ENCODE results near the gene ATR. TPM values are rescaled to one million over a fixed set of nuclear protein-coding genes. Genes with fewer than 3 reads are reported as not detected.

Gene ATR
- total RNA-seq, 1 experiment from 2014 or later, result 33.3 TPM

DNA sequence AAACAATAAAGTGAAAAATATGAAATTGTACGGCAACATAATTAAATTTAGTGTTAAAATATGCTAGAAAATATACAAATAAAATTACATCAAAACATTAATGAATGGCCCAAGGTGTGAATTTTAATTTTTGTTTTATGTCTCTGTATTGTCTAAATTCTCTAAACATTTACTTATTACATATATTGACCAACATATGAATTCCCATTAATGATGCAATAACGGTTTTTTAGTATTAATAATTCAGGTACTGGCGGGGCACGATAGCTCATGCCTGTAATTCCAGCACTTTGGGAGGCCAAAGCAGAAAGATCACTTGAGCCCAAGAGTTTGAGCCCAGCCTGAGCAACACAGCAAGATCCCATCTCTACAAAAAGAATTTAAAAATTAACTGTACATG lies 110.1 kb downstream of the ATR start:
- no peak overlapping the region for H2AFZ ChIP-seq
- no peaks in the 10 kb centered on the region for H3K27me3 ChIP-seq (ENCODE audit: insufficient read depth, low read depth)
- H3F3A ChIP-seq (ENCODE audit: insufficient read depth, low read depth), result no peaks in the 10 kb centered on the region; the same call in 1 of the 2 replicates
- no peaks in the 10 kb centered on the region for H3K79me2 ChIP-seq (ENCODE audit: low read depth)
- H4K20me1 ChIP-seq (ENCODE audit: insufficient read depth), result no peaks in the 10 kb centered on the region
- ChIA-PET CTCF (no interaction called here), POLR2A (ENCODE audit: unreplicated experiment) (no interaction called here)
- no peaks in the 10 kb centered on the region; the same call in 1 of the 2 replicates for H3K9me3 ChIP-seq (ENCODE audit: insufficient read depth, low read depth)
- intact Hi-C loops (cut with micrococcal nuclease; ENCODE audit: unreplicated experiment), result no loop called here
- TF ChIP-seq CTCF (conservative IDR thresholded peaks at IDR 0.05) (no peak), EZH2 (IDR thresholded peaks at IDR 0.05; ENCODE audit: low read depth) (no peak)
- no peak overlapping the region for H3K4me3 ChIP-seq
- no peak for DNase-seq
- no peak overlapping the region for H3K27ac ChIP-seq
- BruUV-seq (replicated peaks), result no TSS peak
- 0 out of 2 replicates have a peak, but pooled peaks cover 6% of the 10 kb centered on the region for H3K36me3 ChIP-seq (ENCODE audit: low read depth)
- no peak overlapping the region for H3K4me2 ChIP-seq
- no peaks in the 10 kb centered on the region for H3K4me1 ChIP-seq (replicated peaks; ENCODE audit: insufficient read depth)
- no peaks in the 10 kb centered on the region for H3K9me2 ChIP-seq (ENCODE audit: insufficient read depth)

- no peak overlapping the region for H3K4me2 ChIP-seq
- no peak overlapping the region for H2AFZ ChIP-seq
- H3K9me2 ChIP-seq (ENCODE audit: insufficient read depth), result no peaks in the 10 kb centered on the region
- BruUV-seq (replicated peaks), result no TSS peak
- ChIA-PET CTCF (no interaction called here), POLR2A (ENCODE audit: unreplicated experiment) (no interaction called here)
- no peak overlapping the region for H3K4me3 ChIP-seq
- H3K27ac ChIP-seq, result no peak overlapping the region
- H3F3A ChIP-seq (ENCODE audit: insufficient read depth, low read depth), result no peaks in the 10 kb centered on the region; the same call in 1 of the 2 replicates
- no peak for DNase-seq
- H3K27me3 ChIP-seq (ENCODE audit: insufficient read depth, low read depth), result no peaks in the 10 kb centered on the region
- H3K4me1 ChIP-seq (replicated peaks; ENCODE audit: insufficient read depth), result no peaks in the 10 kb centered on the region
- H4K20me1 ChIP-seq (ENCODE audit: insufficient read depth), result no peaks in the 10 kb centered on the region
- H3K9me3 ChIP-seq (ENCODE audit: insufficient read depth, low read depth), result no peaks in the 10 kb centered on the region; the same call in 1 of the 2 replicates
- intact Hi-C loops (cut with micrococcal nuclease; ENCODE audit: unreplicated experiment), result no loop called here
- H3K36me3 ChIP-seq (ENCODE audit: low read depth), result 0 out of 2 replicates have a peak, but pooled peaks cover 6% of the 10 kb centered on the region
- TF ChIP-seq EZH2 (IDR thresholded peaks at IDR 0.05; ENCODE audit: low read depth) (no peak), CTCF (conservative IDR thresholded peaks at IDR 0.05) (no peak)
- no peaks in the 10 kb centered on the region for H3K79me2 ChIP-seq (ENCODE audit: low read depth)
Measured at GRCh38 chr3:142467768-142468167, 110.8 kb downstream of the ATR start.

- H3K27me3 ChIP-seq (ENCODE audit: insufficient read depth, low read depth), result no peaks in the 10 kb centered on the region
- H3K9me2 ChIP-seq (ENCODE audit: insufficient read depth), result no peaks in the 10 kb centered on the region
- no peaks in the 10 kb centered on the region; the same call in 1 of the 2 replicates for H3F3A ChIP-seq (ENCODE audit: insufficient read depth, low read depth)
- intact Hi-C loops (cut with micrococcal nuclease; ENCODE audit: unreplicated experiment), result no loop called here
- TF ChIP-seq CTCF (conservative IDR thresholded peaks at IDR 0.05) (no peak), EZH2 (IDR thresholded peaks at IDR 0.05; ENCODE audit: low read depth) (no peak)
- no peak overlapping the region for H3K4me2 ChIP-seq
- CTCF ChIA-PET, result no interaction called here
- H3K36me3 ChIP-seq (ENCODE audit: low read depth), result peaks cover 6% of the 10 kb centered on the region; the same call in 1 of the 2 replicates
- no peaks in the 10 kb centered on the region for H4K20me1 ChIP-seq (ENCODE audit: insufficient read depth)
- POLR2A ChIA-PET (ENCODE audit: unreplicated experiment), result interaction anchor here (0.7 kb wide), 1 partner anchor 41 kb away, joined by 4 read pairs; no protein-coding TSS in a partner anchor
- no peak overlapping the region for H3K4me3 ChIP-seq
- H3K9me3 ChIP-seq (ENCODE audit: insufficient read depth, low read depth), result no peaks in the 10 kb centered on the region; the same call in 1 of the 2 replicates
- no peak overlapping the region for H3K27ac ChIP-seq
- no TSS peak for BruUV-seq (replicated peaks)
- H3K4me1 ChIP-seq (replicated peaks; ENCODE audit: insufficient read depth), result no peaks in the 10 kb centered on the region
- no peak for DNase-seq
- no peak overlapping the region for H2AFZ ChIP-seq
- no peaks in the 10 kb centered on the region for H3K79me2 ChIP-seq (ENCODE audit: low read depth)
Measured at GRCh38 chr3:142460689-142461088, 117.8 kb downstream of the ATR start.

Data from PC-9 (cell line).